Gastroesophageal sphincter (tissue), 4 donors: ENCODE results near the gene SLC44A4. TPM values are rescaled to one million over a fixed set of nuclear protein-coding genes. Genes with fewer than 3 reads are reported as not detected.
"Not testable (repeated sequence)": the region's sequence is repeated elsewhere in the genome, so short reads cannot be mapped to it uniquely, and the experiment has no call there.

Experiments
- ATAC-seq: fragments of 150-250 bp; one replicate; pipeline ENCODE4 v1.9.1; 2016; ENCODE audit warnings: mild to moderate bottlenecking, moderate library complexity
- H3K27ac ChIP-seq, 4 donors: fragments of 200-600 bp; sonication (generic) in 3 of 4; 1 replicate in 3 of 4; 2 replicates in 1 of 4; pipeline ENCODE4 v1.5.1; 2016 to 2019
- H3K27me3 ChIP-seq: fragments of 200-600 bp; sonication (generic); one replicate; pipeline ENCODE4 v1.5.1; 2019
- H3K36me3 ChIP-seq, 2 donors: fragments of 200-600 bp; sonication (generic); one replicate each; pipeline ENCODE4 v1.5.1; 2019; ENCODE audit warnings: control low read depth in 1 of 2
- H3K4me1 ChIP-seq, 3 donors: fragments of 200-600 bp; sonication (generic); 1 replicate in 2 of 3; 2 replicates in 1 of 3; pipeline ENCODE4 v1.5.1; 2016 to 2019; ENCODE audit warnings: control low read depth in 2 of 3
- H3K4me3 ChIP-seq, 2 donors: fragments of 200-600 bp; sonication (generic); one replicate each; pipeline ENCODE4 v1.5.1; 2019; ENCODE audit warnings: mild to moderate bottlenecking in 1 of 2, moderate library complexity in 1 of 2
- H3K9me3 ChIP-seq, 3 donors: fragments of 200-600 bp; sonication (generic); one replicate each; pipeline ENCODE4 v1.5.1; 2017 to 2019; ENCODE audit warnings: control low read depth in 2 of 3
- EP300 ChIP-seq: sonication (generic); formaldehyde crosslinking; IDR thresholded peaks from one replicate; pipeline ENCODE4 v1.6.1; 2017; ENCODE audit warnings: antibody characterized with exemption, mild to moderate bottlenecking
- POLR2A ChIP-seq, 2 donors: fragments of 450-650 bp; IDR thresholded peaks; one replicate each; pipeline ENCODE4 v1.6.1; 2017; ENCODE audit warnings: antibody characterized with exemption in 2 of 2, mild to moderate bottlenecking in 2 of 2, moderate library complexity in 1 of 2
- POLR2AphosphoS5 ChIP-seq: sonication (generic); formaldehyde crosslinking; IDR thresholded peaks from one replicate; pipeline ENCODE4 v1.6.1; 2017; ENCODE audit warnings: antibody characterized with exemption
- WGBS, 2 donors: methylation state at CpG; one replicate each; pipeline ENCODE4 v1.1.5; 2018; ENCODE audit warnings: low coverage in 1 of 2; 5-methylcytosine and 5-hydroxymethylcytosine counted together
- total RNA-seq, 4 donors: library from RNA; depleted of rRNA; stranded (reverse); fragments of >200 nt; gene quantifications; one replicate each; pipeline ENCODE4 v1.1.0, GENCODE V29; 2016
- TF ChIP-seq, protein P1 (sequence below), 4 experiments: fragments of 200-600 bp in 2 of 4; fragments of 450-650 bp in 2 of 4; sonication (generic) in 1 of 4; IDR thresholded peaks; one replicate each; pipeline ENCODE4 v1.5.1; 2017 to 2019; ENCODE audit warnings: antibody characterized with exemption in 4 of 4, mild to moderate bottlenecking in 2 of 4, moderate library complexity in 2 of 4

Gene SLC44A4
- total RNA-seq, 4 donors from 2014 or later = 1.1 to 4.5 TPM; not detected in 2

DNA sequence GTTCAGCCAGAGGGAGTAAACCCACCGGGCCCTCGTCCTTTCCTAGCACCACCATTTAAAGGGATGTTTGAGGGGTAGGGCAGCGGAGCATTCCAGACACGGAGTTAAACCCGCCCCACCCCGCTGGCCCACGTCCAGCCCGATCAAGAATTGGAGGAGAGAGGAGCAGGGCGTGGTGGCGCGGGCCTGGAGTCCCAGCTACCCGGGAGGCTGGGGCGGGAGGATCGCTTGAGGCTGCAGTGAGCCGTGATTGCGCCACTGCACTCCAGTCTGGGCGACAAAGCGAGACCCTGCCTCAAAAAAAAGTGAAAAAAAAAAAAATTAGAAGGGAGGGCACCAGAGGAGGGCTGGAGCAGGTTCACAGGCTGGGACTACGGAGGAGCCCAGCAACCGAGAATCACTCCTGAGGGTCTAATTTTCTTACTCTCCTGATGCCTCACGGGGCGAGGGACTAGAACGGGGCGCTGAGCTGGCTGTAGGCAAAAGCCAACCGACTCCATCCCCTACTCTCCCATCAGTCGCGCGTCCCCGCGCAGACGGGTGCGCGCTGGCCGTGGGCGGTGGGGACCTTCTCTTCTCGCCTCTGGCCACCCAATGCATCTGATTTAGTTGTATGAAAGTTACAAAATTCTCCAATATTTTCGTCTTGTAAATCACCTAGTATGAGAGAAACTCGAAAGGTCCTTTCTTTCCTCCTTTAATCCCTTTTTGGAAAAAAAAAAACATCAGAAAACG, 57.3 kb downstream of the SLC44A4 start:
- peak in 1 of 2 donors; percentile 8 for TF ChIP-seq POLR2A (IDR thresholded peaks at IDR 0.05)
- peak; percentile 20 for TF ChIP-seq POLR2AphosphoS5
- TF ChIP-seq, protein P1, sequence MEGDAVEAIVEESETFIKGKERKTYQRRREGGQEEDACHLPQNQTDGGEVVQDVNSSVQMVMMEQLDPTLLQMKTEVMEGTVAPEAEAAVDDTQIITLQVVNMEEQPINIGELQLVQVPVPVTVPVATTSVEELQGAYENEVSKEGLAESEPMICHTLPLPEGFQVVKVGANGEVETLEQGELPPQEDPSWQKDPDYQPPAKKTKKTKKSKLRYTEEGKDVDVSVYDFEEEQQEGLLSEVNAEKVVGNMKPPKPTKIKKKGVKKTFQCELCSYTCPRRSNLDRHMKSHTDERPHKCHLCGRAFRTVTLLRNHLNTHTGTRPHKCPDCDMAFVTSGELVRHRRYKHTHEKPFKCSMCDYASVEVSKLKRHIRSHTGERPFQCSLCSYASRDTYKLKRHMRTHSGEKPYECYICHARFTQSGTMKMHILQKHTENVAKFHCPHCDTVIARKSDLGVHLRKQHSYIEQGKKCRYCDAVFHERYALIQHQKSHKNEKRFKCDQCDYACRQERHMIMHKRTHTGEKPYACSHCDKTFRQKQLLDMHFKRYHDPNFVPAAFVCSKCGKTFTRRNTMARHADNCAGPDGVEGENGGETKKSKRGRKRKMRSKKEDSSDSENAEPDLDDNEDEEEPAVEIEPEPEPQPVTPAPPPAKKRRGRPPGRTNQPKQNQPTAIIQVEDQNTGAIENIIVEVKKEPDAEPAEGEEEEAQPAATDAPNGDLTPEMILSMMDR (IDR thresholded peaks at IDR 0.05) = no peak
- no peak for TF ChIP-seq EP300
- Histone ChIP-seq H3K36me3 (no peaks in the 10 kb centered on the region), H3K4me3 (peak overlapping the region; percentile 58 to 61), H3K27ac (peak overlapping the region; percentile 91 to 99 (median 96)), H3K4me1 (peaks cover 0 to 81% (median 39%) of the 10 kb centered on the region in 3 donors), H3K27me3 (no peaks in the 10 kb centered on the region), H3K9me3 (no peaks in the 10 kb centered on the region)
- ATAC-seq = peak; percentile 32
- WGBS, 2 donors = 2 to 5% methylated on average over 15 to 31 of the region's 39 CpGs

DNA sequence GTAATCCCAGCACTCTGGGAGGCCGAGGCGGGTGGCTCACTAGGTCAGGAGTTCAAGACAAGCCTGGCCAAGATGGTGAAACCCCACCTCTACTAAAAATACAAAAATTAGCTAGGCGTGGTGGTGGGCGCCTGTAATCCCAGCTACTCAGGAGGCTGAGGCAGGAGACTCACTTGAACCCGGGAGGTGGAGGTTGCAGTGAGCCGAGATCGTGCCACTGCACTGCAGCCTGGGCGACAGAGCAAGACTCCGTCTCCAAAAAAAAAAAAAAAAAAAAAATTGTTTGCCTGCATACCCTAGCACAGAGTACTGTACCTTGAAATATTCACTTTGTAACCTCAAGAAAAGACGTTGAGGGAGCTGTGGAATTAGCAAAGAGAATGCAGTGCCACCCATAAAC, 58.4 kb downstream of the SLC44A4 start:
- not testable (repeated sequence) for H3K9me3 ChIP-seq, H3K4me3 ChIP-seq, H3K36me3 ChIP-seq, H3K27me3 ChIP-seq, ATAC-seq
- WGBS, 2 donors = 72 to 88% methylated on average over 3 to 6 of the region's 10 CpGs
- H3K4me1 ChIP-seq = peaks cover 0 to 70% (median 31%) of the 10 kb centered on the region in 3 donors
- H3K27ac ChIP-seq = peak overlapping the region; percentile 91 to 99 (median 96)

DNA sequence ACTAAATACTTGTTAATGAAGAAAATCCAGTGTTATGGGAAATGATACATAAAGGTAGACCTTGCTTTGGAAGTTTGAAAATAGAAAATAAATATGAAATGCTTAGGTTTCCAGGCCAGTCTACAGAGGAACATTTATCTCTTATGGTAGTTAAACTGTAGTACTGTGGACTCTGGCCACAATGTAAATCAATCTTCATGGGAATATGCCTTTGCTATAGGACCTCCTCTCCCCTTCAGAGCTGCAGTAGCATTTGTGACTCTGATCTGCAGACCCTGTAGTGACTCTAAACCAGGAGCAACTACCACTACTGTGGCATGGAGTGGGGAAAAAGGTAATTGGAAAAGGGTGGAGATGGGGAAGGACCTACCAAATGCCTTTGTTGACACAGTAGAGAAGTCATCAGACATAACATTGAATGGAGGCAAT, 58.9 kb downstream of the SLC44A4 start:
- H3K4me1 ChIP-seq = peaks cover 0 to 65% (median 31%) of the 10 kb centered on the region in 3 donors
- H3K27ac ChIP-seq = peak overlapping the region; percentile 30 to 98 (median 89)
- TF ChIP-seq, protein P1 (IDR thresholded peaks at IDR 0.05) = no peak
- no peak for TF ChIP-seq POLR2A (IDR thresholded peaks at IDR 0.05)
- no peak for TF ChIP-seq POLR2AphosphoS5
- no peak for TF ChIP-seq EP300
- H3K36me3 ChIP-seq = no peaks in the 10 kb centered on the region
- no peaks in the 10 kb centered on the region for H3K9me3 ChIP-seq
- no peaks in the 10 kb centered on the region for H3K27me3 ChIP-seq
- ATAC-seq = no peak
- no peak overlapping the region for H3K4me3 ChIP-seq

DNA sequence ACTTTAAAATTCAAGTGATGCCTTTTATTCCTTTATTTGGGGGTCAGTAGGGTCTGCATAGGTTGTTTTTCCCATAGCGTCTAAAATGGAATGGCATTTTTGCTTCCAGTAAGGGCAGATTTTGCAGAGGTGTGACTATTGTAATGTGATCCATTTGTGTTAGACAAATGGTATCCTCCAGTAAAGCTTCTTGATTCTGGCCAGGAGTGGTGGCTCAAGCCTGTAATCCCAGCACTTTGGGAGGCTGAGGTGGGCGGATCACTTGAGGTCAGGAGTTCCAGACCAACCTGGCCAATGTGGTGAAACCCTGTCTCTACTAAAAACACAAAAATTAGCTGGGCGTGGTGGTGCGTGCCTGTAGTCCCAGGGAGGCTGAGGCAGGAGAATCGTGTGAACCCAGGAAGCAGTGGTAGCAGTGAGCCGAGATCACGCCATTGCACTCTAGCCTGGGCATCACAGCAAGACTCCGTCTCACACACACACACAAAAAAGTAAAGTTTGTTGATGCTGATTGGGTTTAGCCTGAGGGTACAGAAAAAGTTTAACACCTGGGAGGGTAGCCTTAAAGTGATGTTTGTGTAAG, 60.8 kb downstream of the SLC44A4 start:
- not testable (repeated sequence) for H3K9me3 ChIP-seq, ATAC-seq, H3K36me3 ChIP-seq, H3K27me3 ChIP-seq
- WGBS, 2 donors = 27 to 35% methylated on average over 1 to 5 of the region's 8 CpGs
- Histone ChIP-seq H3K4me1 (peaks cover 3 to 59% (median 35%) of the 10 kb centered on the region in 3 donors), H3K27ac (peak overlapping the region; percentile 29 to 98 (median 89)), H3K4me3 (peak overlapping the region; percentile 54 to 77)

DNA sequence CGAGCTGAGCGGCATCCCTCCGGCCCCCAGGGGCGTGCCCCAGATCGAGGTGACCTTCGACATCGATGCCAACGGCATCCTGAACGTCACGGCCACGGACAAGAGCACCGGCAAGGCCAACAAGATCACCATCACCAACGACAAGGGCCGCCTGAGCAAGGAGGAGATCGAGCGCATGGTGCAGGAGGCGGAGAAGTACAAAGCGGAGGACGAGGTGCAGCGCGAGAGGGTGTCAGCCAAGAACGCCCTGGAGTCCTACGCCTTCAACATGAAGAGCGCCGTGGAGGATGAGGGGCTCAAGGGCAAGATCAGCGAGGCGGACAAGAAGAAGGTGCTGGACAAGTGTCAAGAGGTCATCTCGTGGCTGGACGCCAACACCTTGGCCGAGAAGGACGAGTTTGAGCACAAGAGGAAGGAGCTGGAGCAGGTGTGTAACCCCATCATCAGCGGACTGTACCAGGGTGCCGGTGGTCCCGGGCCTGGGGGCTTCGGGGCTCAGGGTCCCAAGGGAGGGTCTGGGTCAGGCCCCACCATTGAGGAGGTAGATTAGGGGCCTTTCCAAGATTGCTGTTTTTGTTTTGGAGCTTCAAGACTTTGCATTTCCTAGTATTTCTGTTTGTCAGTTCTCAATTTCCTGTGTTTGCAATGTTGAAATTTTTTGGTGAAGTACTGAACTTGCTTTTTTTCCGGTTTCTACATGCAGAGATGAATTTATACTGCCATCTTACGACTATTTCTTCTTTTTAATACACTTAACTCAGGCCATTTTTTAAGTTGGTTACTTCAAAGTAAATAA, 61.5 kb downstream of the SLC44A4 start:
- not testable (repeated sequence) for H3K27me3 ChIP-seq, ATAC-seq, H3K36me3 ChIP-seq, H3K9me3 ChIP-seq
- WGBS, 2 donors = 20 to 37% methylated on average over 1 to 12 of the region's 37 CpGs
- peak overlapping the region; percentile 54 to 77 for H3K4me3 ChIP-seq
- TF ChIP-seq, protein P1 (IDR thresholded peaks at IDR 0.05) = peak in 1 of 4 experiments; percentile 16
- peaks cover 3 to 55% (median 29%) of the 10 kb centered on the region in 3 donors for H3K4me1 ChIP-seq
- peak overlapping the region; percentile 64 to 98 (median 89) for H3K27ac ChIP-seq
